C4-2B (cell line): Measurements from ENCODE around the gene MATN1.

Experiments
- CTCF ChIP-seq: fragments of 450-650 bp; conservative IDR thresholded peaks from 2 replicates; pipeline ENCODE4 v1.5.1; 2017; ENCODE audit warnings: mild to moderate bottlenecking
- ZFX ChIP-seq: fragments of 450-650 bp; IDR thresholded peaks from 2 replicates; pipeline ENCODE4 v1.6.1; 2017

DNA sequence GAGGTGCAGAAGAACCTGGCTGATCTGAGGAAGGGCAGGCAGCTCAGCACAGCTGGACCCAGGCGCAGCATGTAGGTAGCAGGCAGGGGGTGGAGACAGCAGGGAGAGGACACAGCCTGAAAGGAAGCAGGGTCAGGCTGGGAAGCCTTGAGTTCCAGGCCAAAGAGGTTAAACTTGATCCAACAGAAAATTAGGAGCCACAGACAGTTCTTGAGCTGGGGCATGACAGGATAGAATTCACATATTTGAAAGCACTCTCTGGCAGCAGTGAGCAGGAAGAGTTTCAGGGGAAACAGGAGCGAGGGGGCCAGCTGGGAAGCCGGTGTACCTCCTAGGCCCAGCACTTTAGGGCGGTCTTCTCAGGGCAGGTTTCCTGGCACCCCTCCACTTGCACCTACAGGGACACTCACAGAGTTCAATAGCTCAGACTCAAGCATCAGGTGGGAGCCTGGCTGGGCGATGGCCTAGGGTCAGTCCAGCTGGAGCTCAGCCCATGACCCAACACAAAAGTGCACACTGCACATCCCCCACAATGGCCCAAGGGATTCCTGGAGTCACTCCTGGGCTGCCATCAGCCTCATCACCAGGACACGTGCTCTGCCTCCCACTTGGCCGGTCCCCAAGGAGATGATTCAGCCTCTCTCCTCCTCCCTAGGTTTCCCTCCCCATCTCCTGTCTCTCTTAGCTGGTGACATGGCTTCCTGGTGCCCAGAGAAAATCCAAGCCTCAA is 22.7 kb downstream of the MATN1 start:
- no peak for TF ChIP-seq CTCF
- no peak for TF ChIP-seq ZFX
